ENCODE data around the gene PTPRN2. TPM values are rescaled to one million over a fixed set of nuclear protein-coding genes. Genes with fewer than 3 reads are reported as not detected.
A peak's percentile ranks its signal among the peaks of the same experiment; 100 is the strongest.

The PTPRN2 gene
- polyA plus RNA-seq, 6 donors from 2014 or later, result 1.4 to 4.6 (median 3.8) TPM

DNA sequence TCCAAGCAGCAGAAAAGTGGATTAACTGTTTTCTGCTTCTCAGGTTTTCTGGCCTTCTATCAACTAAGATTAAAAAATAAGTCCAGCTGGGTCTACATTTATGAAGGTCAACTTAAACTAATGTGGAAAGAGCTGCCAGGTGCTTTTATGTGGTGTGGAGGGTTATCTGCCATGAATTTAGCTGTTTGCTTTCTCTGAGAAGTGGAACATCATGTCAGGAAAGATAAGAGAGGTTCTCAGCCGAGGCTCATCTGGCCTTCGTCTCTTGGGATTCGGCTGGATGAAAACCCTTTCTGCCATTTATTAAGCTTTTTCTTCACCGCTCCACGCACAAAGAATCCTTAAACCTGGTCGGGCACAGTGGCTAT is 5.5 kb downstream of the PTPRN2 start:
- H3K27ac Mint-ChIP-seq, result no peak overlapping the region
- peaks cover 36 to 53% (median 42%) of the 10 kb centered on the region in 3 donors for H3K27me3 Mint-ChIP-seq
- no peak overlapping the region for H3K4me3 Mint-ChIP-seq
- H3K36me3 Mint-ChIP-seq, result peaks cover 5 to 30% of the 10 kb centered on the region in 2 donors
- peaks cover 8 to 11% (median 9%) of the 10 kb centered on the region in 3 donors for H3K4me1 Mint-ChIP-seq
- peaks cover 0 to 42% (median 20%) of the 10 kb centered on the region in 7 donors for H3K9me3 Mint-ChIP-seq
- DNase-seq, result no peak
- ATAC-seq (ENCODE audit: low read depth in 2 of 2), result no peak

DNA sequence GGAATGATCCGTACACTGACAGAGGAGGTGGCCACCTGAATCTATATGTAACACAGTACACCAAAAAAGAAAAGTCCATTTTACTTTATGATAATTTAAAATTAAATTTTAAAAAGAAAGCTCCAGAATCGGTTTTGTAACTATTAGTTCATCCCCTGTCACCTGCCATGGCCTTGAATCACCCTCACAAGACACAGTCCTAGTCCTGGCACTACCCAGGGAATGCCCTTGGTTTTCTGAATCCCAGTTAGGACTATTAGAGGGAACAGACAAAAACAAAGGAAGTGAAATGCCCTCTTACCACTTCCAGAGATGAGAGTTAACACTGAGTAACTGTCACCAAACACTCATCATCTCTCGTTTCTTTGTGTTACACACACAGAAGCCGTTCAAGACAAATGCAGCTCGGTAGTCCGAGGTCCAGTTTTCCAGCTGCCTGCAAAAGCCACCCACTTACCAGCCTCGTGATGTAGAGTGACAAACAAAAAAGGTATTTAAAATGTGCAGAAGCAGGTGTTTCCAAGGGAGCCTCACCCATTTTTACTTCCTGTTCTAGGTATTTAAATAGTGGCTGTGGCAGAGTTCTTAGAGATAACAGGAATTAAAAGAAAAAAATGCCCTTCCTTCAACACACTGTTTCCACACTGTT is 6.1 kb downstream of the PTPRN2 start:
- H3K4me3 Mint-ChIP-seq, result no peak overlapping the region
- H3K4me1 Mint-ChIP-seq, result peaks cover 8 to 11% (median 9%) of the 10 kb centered on the region in 3 donors
- ATAC-seq (ENCODE audit: low read depth in 2 of 2) (no peak), DNase-seq (no peak)
- H3K36me3 Mint-ChIP-seq, result peaks cover 5 to 30% of the 10 kb centered on the region in 2 donors
- peaks cover 0 to 42% (median 20%) of the 10 kb centered on the region in 7 donors for H3K9me3 Mint-ChIP-seq
- H3K27me3 Mint-ChIP-seq, result peaks cover 36 to 53% (median 42%) of the 10 kb centered on the region in 3 donors
- no peak overlapping the region for H3K27ac Mint-ChIP-seq

DNA sequence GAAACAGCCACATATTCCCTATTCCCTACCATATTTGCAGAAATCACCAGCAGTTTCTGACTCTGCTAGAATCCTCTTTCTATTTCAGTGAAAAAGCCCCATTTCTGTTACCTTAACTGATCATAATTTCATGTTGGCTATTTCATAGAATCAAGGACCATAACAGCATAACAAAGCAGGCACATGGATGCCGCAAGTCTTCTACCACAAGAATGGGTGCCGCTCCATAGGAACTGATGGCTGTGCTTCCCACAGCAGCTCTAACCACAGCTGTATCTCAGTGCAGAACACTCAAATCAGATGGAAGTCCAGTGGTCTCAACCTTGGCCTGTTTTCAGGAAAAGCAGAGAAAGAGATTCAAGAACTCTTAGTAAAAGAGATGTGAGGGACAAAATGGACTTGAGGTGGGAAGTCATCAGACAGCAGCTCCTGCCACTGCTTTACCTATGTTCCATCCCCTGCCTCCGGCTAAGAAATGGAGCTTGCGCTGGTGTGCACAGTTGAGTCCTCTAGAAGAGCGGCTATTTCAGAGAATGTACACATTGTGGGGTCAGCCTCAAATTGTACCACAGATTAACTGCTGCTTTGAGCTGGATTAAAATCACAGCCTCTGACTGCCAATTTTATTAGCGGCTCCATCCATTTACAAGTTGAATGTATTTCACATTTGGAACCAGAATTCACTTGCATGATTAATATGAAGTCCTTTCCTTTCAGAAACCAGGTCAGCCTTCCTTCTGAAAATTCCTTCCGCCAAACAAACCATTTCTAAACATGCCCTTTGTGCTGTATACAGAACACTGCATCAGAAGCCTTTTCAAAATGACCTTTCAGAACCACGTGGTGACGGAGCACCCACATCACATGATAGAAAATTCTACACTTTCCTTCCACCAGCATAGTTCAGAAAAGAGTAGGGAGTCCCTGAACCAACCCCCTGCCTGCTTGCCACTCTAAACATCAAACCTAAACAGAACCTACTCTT is 7.7 kb downstream of the PTPRN2 start:
- Mint-ChIP-seq H3K27me3 (peaks cover 21 to 38% (median 34%) of the 10 kb centered on the region in 3 donors), H3K4me3 (peak overlapping the region in 1 of 8 donors; percentile 14), H3K9me3 (peaks cover 0 to 42% (median 20%) of the 10 kb centered on the region in 7 donors), H3K36me3 (peaks cover 5 to 20% of the 10 kb centered on the region in 2 donors), H3K4me1 (peaks cover 0 to 3% (median 0%) of the 10 kb centered on the region in 3 donors), H3K27ac (no peak overlapping the region)
- DNase-seq (no peak), ATAC-seq (ENCODE audit: low read depth in 2 of 2) (no peak)

DNA sequence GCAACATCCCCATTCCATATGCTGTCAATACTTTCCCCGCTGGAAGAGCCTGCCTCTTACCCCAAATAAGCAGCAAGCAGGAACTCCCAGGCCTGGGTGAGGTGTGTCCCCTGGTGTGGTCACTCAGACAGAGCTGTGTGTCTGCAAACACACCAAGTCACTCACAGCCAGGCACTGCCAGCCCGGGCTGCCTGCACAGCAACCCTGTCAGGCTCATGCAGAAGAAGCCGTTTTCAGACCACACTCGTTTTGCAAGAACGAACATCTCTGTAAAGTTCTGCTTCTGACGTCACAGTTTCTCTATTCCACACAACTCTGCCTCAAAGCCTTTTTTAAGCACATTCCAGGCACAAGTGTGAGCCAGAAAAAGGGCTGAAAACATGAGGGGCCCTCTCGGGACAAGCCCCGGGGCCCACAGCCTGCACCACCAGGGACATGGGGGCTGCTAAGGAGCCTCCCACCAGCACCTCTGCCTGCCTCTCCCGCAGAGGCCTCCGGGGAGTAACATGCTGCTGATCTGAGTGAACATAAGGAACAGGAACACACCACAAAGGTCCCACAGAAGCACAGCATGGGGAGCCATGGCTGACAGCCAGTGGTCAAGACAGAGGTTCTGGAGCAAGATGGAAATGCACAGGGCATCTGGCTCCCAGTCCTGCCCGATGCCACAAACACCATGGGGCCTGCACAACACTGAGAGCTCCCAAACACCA is 11.4 kb downstream of the PTPRN2 start:
- peaks cover 0 to 25% (median 15%) of the 10 kb centered on the region in 7 donors for H3K9me3 Mint-ChIP-seq
- peaks cover 5 to 7% of the 10 kb centered on the region in 2 donors for H3K36me3 Mint-ChIP-seq
- DNase-seq (no peak), ATAC-seq (ENCODE audit: low read depth in 2 of 2) (no peak)
- H3K4me1 Mint-ChIP-seq, result no peaks in the 10 kb centered on the region
- H3K27ac Mint-ChIP-seq, result no peak overlapping the region
- no peak overlapping the region for H3K4me3 Mint-ChIP-seq
- H3K27me3 Mint-ChIP-seq, result peaks cover 14 to 19% (median 15%) of the 10 kb centered on the region in 3 donors

DNA sequence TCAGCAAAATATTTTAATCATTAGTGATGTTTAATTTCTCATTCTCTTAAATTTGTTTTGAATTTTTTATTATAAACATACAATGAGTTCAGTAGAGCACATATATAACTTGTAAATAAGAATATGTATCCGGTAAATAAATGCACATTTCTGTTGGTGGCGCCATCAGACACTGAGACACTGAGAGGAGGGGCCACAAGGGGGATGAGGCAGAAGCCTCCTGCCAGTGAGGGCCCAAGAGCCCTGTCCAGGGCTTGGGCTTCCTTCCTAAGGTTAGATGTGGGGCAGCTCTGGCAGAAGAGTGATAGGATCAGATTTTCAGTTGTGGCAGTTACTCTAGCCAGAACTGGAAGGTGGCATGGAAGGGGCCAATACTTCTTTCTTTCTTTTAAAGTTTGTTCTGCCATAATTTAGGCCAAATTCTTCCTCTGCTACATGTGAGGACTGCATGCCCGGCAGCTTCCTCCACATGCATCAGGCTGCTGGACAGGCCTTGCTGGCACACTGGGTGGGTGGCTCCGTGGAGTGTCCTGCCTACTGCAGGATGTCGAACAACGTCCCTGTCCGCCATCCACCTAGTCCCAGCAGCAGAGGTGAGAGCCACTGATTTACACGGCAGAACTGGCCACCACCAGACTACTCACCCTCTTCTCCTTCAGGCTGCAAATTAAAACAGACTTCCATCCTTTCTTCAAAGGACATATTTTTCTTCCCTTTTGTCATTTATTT is 13.2 kb downstream of the PTPRN2 start:
- DNase-seq (no peak), ATAC-seq (ENCODE audit: low read depth in 2 of 2) (no peak)
- Mint-ChIP-seq H3K9me3 (peaks cover 0 to 8% (median 4%) of the 10 kb centered on the region in 7 donors), H3K27ac (peak overlapping the region in 2 of 6 donors; percentile 4 to 65), H3K4me1 (no peaks in the 10 kb centered on the region), H3K4me3 (no peak overlapping the region), H3K36me3 (peaks cover 1 to 3% of the 10 kb centered on the region in 2 donors), H3K27me3 (peaks cover 14 to 15% (median 14%) of the 10 kb centered on the region in 3 donors)

DNA sequence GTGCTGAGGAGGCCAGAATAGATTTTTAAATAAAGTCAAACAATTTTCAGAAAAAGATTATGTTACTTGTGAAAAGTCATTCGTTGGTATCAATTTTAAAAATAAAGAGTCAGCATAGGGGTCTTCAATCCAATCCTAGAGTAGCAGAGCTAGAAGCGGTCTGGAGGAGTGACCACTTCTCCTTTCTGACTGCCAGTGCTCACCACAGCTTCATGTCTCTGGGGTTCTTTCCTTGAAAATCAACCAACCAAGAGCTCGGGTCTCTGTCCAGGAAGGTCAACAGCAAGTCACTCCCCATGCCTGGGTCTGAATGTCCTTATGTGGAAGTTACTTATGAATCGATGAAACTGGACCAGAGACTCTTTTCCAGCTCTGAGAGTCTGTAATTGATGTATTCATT is 14.3 kb downstream of the PTPRN2 start:
- Mint-ChIP-seq H3K9me3 (peaks cover 0 to 3% (median 0%) of the 10 kb centered on the region in 7 donors), H3K4me1 (no peaks in the 10 kb centered on the region), H3K36me3 (no peaks in the 10 kb centered on the region), H3K4me3 (no peak overlapping the region), H3K27ac (no peak overlapping the region), H3K27me3 (peaks cover 11 to 22% (median 20%) of the 10 kb centered on the region in 3 donors)
- no peak for ATAC-seq (ENCODE audit: low read depth in 2 of 2)
- DNase-seq, result no peak

DNA sequence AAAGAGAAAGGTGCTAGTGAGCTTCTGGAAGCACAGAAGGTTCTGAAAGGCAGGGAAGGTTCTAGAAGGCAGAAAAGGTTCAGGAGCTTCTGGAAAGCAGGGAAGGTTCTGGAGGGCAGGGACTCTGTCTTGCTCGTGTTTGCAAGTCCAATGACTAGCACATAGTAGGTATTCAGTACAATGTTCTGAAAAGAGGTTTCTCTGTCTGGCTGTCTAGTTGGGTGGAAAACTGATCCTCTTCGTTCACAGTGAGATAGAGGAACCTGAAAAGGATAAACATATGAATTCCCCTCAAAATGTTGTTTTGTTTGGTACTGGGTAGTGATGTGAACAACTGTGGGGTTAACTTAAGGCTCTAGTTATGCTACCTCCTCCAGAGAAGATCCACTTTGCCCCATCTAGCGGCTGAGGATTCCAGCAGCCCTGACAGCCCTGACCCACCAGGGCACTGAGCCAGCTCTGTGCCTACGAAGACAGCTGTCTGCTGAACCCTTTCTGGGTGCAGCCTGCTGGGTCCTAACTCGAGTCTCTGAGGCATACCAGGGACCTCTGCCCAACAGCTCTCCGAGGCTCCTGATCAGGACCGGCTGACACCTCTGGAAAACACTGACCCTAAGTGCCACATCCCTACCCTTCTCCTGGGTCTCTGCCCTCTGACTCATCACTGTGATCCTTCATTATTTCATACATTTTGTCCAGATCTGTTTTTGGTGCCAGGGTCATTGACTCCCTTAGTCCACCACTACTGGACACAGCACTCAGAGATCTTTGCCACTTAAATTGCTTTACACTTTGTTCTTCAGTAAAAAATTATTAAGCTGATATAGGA is 15.4 kb downstream of the PTPRN2 start:
- peaks cover 0 to 3% (median 0%) of the 10 kb centered on the region in 7 donors for H3K9me3 Mint-ChIP-seq
- no peaks in the 10 kb centered on the region for H3K4me1 Mint-ChIP-seq
- H3K4me3 Mint-ChIP-seq, result no peak overlapping the region
- ATAC-seq (ENCODE audit: low read depth in 2 of 2) (no peak), DNase-seq (no peak)
- H3K27ac Mint-ChIP-seq, result no peak overlapping the region
- peaks cover 13 to 27% (median 20%) of the 10 kb centered on the region in 3 donors for H3K27me3 Mint-ChIP-seq
- H3K36me3 Mint-ChIP-seq, result no peaks in the 10 kb centered on the region

DNA sequence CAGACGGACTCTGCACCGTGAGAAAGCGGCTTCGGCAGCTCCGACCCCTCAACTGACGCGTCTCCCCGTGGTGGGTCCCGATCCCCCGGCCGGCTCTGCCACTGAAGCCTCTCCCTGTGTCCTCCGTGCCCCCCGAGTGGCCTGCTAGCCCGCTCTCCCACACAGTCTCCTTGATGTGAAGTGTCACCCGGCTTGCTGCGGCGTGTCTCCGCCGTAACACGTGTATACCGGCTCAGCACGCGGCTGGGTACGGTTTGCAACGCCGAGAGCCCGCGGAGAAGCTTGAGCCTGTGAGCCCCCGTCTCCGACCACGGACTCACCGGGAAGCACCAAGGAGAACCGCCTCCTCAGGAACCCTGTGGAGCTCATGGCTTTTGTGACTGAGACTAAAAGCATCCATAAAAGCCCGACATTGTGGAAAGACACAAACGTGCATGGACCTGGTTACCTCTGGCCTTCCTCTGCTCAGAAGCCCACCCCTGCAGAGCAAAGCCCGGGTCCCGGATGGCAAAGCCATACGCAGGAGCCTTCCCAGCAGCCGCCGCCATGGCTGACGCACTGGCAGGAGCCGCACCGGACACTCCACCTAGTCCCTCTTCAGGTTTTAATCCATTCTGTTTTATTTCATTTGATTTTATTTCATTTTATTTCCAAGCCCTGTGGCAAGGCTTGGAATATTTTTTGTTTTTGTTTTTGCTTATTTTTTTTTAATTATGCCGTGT is 17.0 kb downstream of the PTPRN2 start:
- H3K4me3 Mint-ChIP-seq, result no peak overlapping the region
- no peaks in the 10 kb centered on the region for H3K4me1 Mint-ChIP-seq
- ATAC-seq (ENCODE audit: low read depth in 2 of 2) (no peak), DNase-seq (no peak)
- peaks cover 0 to 3% (median 0%) of the 10 kb centered on the region in 7 donors for H3K9me3 Mint-ChIP-seq
- H3K36me3 Mint-ChIP-seq, result no peaks in the 10 kb centered on the region
- peaks cover 13 to 30% (median 20%) of the 10 kb centered on the region in 3 donors for H3K27me3 Mint-ChIP-seq
- H3K27ac Mint-ChIP-seq, result no peak overlapping the region

GRCh38 chr7:158569858-158570323 is 17.7 kb downstream of the PTPRN2 start:
- no peaks in the 10 kb centered on the region for H3K36me3 Mint-ChIP-seq

GRCh38 chr7:158568974-158569857 is 18.4 kb downstream of the PTPRN2 start:
- H3K27ac Mint-ChIP-seq, result peak overlapping the region in 1 of 6 donors; percentile 51
- ATAC-seq (ENCODE audit: low read depth in 2 of 2) (no peak), DNase-seq (no peak)
- no peaks in the 10 kb centered on the region for H3K36me3 Mint-ChIP-seq
- H3K9me3 Mint-ChIP-seq, result peaks cover 0 to 3% (median 0%) of the 10 kb centered on the region in 7 donors
- no peaks in the 10 kb centered on the region for H3K4me1 Mint-ChIP-seq
- H3K4me3 Mint-ChIP-seq, result no peak overlapping the region
- peaks cover 13 to 42% (median 26%) of the 10 kb centered on the region in 3 donors for H3K27me3 Mint-ChIP-seq

More at GRCh38 chr7:158569858-158570323, 17.7 kb downstream of the PTPRN2 start:
- Mint-ChIP-seq H3K4me3 (no peak overlapping the region), H3K9me3 (peaks cover 0 to 3% (median 0%) of the 10 kb centered on the region in 7 donors), H3K27me3 (peaks cover 13 to 35% (median 22%) of the 10 kb centered on the region in 3 donors), H3K4me1 (no peaks in the 10 kb centered on the region), H3K27ac (no peak overlapping the region)
- DNase-seq (no peak), ATAC-seq (ENCODE audit: low read depth in 2 of 2) (no peak)
